LNCaP clone FGC (cell line): Measurements from ENCODE around the gene LARP4B.

ENCODE experiments used
- DNase-seq: peaks from one replicate; pipeline ENCODE4 v3.0.0-alpha.2; 2011; ENCODE audit warnings: low read depth
- H3K4me3 ChIP-seq: 2 replicates; pipeline ENCODE4 v1.5.1; 2011; ENCODE audit warnings: mild to moderate bottlenecking, low read depth, low read length, control low read depth
- TF ChIP-seq, protein P1 (sequence below): IDR thresholded peaks from 2 replicates; pipeline ENCODE4 v1.5.1; 2012; ENCODE audit warnings: mild to moderate bottlenecking; ENCODE audit not compliant: control insufficient read depth, insufficient read depth; ENCODE audit errors: extremely low read depth

The LARP4B gene

DNA sequence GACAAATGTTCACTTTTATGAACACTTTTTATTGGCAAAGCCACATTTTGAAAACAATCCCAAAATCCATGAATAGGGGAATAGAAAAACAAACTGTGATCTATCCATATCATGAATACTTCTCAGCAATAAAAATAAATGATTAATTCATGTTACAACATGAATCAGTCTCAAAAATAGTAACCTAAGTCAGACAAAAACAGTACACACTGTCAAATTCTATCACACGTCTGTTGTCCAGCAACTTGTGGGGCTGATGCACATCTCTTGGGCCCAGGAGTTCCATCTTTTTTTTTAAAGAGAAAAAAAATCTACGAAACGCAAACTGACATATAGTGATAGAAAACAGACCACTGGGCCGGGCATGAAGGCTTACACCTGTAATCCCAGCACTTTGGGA lies 71.0 kb downstream of the LARP4B start:
- H3K4me3 ChIP-seq: no peak overlapping the region
- TF ChIP-seq, protein P1, sequence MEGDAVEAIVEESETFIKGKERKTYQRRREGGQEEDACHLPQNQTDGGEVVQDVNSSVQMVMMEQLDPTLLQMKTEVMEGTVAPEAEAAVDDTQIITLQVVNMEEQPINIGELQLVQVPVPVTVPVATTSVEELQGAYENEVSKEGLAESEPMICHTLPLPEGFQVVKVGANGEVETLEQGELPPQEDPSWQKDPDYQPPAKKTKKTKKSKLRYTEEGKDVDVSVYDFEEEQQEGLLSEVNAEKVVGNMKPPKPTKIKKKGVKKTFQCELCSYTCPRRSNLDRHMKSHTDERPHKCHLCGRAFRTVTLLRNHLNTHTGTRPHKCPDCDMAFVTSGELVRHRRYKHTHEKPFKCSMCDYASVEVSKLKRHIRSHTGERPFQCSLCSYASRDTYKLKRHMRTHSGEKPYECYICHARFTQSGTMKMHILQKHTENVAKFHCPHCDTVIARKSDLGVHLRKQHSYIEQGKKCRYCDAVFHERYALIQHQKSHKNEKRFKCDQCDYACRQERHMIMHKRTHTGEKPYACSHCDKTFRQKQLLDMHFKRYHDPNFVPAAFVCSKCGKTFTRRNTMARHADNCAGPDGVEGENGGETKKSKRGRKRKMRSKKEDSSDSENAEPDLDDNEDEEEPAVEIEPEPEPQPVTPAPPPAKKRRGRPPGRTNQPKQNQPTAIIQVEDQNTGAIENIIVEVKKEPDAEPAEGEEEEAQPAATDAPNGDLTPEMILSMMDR: no peak
- no peak for DNase-seq

DNA sequence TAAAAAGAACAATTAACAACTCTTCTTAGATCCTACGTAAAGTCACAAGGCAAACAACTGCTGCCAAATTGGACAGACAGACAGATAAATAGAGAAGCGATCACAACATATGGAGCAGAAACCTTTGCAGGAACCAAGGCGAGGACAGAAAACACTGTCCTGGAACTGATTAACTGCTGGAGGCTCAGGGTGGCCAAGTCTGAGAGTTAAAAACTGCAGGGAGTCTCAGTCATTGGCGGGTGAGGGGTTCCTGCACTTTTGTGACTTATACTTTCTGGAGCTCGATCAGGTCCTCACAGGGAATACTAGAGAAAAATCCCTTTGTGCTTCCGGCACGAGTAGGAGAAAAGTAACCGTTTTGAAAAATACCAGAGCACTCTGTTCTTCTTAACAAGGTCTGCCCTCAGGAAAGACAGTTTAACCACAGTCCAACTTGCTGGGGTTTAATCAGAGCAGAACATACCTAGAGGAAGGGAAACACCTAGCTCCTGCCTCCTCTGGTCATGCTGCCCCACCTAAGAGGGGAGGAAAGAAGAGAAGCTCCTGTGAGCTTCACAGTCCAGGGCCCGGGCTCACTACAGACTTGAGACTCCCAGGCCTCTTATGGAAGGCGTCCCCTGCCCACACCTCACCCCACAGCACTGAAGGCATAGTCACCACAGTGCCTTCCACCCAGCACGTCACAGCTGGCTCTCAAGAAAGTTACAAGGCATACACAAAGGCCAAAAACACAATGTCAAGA lies 74.9 kb downstream of the LARP4B start:
- DNase-seq: no peak
- TF ChIP-seq, protein P1: no peak
- no peak overlapping the region for H3K4me3 ChIP-seq

DNA sequence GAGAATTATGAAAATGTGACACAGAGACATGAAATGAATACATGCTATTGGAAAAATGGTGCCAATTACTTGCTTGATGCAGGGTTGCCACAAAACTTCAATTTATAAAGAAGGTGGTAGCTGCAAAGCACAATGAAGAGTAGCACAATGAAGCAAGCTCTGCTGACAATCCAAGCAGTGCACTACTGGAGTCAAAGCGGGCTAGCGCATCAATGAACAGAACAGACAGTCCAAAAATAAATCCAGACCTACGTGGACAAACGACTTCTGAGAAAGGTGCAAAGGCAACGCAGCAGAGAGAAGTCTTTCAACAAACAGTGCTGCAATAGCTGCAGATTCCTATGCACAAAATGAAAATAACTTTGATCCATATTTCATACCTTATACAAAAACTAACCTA lies 75.8 kb downstream of the LARP4B start:
- no peak for DNase-seq

DNA sequence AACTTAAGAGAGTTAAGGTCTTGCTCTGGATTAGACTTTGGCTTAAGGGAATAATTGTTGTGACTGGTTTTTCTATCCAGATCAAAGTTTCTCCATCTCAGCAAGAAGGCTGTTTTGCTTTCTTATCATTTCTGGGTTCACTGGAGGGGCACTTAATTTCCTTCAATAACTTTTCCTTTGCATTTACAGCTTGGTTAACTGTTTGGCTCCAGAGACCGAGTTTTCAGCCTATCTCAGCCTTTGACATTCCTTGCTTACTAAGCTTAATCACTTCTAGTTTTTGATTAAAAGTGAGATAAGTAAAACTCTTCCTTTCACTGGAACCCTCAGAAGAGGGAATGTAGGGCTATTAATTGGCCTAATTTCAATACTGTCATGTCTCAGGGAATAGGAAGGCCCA lies 76.4 kb downstream of the LARP4B start:
- TF ChIP-seq, protein P1: no peak
- no peak for DNase-seq
- no peak overlapping the region for H3K4me3 ChIP-seq

More for the DNA sequence above, 75.8 kb downstream of the LARP4B start:
- H3K4me3 ChIP-seq: no peak overlapping the region
- TF ChIP-seq, protein P1: no peak

DNA sequence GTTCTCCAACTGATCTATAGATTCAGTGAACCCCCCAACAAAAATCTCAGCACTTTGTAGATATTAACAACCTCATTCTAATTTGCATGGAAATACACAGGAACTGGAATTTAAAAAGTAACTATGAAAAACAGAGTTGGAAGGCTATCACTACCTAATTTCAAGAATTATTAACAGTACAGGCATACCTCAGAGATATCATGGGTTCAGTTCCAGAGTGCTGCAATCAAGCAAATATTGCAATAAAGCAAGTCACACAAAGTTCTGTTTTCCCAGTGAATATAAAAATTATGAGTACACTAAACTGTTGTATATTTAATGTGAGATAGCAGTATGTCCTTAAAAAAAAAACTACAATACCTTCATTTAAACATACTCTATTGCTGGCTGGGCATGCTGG lies 78.5 kb downstream of the LARP4B start:
- TF ChIP-seq, protein P1: no peak
- no peak overlapping the region for H3K4me3 ChIP-seq
- no peak for DNase-seq

DNA sequence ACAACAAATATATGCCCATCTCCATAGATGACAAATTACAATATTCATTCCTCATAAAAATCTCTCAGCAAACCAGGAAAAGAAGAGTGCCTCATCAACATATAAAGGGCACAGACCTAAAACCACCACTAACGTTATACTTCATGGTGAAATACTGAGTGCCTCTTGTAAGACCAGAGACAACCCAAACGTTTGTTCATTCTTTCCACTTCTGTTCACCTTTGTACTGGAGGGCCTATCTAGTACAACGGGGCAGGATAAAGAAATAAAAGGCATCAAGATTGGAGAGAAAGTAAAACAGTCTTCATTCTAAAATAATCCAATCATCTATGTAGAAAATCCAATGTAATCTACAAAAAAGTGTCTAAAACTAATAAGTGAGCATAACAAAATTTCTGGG lies 79.1 kb downstream of the LARP4B start:
- no peak for DNase-seq
- no peak overlapping the region for H3K4me3 ChIP-seq
- TF ChIP-seq, protein P1: no peak

DNA sequence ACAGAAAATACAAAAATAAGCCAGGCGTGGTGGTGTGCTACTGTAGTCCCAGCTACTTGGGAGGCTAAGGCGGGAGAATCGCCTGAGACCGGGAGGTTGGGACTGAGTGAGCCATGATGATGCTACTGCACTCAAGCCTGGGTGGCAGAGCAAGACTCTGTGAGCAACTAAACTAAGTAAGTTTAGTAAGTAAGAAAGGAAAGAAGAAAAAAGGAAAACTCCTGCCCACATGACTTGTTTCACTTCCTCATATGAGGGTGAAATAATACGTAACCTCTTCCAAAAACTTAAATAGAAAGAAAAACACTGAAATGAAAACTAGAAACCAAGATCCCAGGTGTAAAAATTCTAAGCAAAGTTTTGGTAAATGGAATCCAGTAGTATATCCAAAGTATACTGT lies 79.6 kb downstream of the LARP4B start:
- TF ChIP-seq, protein P1: no peak
- no peak for DNase-seq
- H3K4me3 ChIP-seq: no peak overlapping the region
